ENCODE data around the gene LPIN2.

The LPIN2 gene

DNA sequence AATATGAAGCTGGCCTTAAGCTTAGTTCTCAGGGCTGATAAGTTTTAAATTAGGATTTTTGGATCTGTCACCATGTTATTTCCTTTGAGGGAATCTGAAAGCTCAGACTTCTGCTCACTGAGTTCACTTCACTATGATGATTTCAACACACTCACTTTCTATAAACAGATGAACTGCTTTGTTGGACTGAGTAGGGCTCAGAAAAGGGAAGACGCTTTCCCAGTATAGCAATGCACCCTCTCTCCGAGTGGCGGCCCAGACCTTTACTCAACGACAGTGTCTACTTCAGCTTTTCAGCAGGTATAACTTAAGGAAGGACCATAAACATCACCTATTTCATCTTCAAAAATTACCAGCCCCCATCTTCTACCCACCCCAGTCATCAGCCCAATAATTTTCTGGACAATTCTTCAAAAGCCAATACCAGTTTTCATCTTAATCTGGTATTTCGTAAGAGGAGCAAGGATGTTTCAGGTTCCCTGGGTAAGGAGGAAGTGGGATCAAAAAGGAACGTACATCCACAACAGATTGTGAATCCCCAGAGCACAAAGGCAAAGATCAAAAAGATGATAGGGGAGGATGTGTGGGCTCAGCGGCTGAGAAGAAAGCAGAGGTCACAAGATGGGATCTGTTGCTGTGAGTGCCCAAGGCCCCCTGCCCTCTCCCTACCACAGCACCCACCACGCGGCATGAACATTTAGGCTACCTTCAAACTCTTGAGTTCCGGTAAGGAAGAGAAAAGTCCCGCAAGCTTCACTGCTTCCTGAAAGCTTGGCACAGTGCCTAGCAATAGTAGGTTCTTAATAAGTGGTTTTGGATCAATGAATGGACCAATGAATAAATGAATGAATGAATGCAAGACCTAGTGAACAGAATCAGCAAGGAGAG, 41.9 kb downstream of the LPIN2 start:
- DNase-seq (ENCODE audit: low read depth): no peak
- no peak overlapping the region for H3K4me3 ChIP-seq (ENCODE audit: low read length)
- TF ChIP-seq, protein P1, sequence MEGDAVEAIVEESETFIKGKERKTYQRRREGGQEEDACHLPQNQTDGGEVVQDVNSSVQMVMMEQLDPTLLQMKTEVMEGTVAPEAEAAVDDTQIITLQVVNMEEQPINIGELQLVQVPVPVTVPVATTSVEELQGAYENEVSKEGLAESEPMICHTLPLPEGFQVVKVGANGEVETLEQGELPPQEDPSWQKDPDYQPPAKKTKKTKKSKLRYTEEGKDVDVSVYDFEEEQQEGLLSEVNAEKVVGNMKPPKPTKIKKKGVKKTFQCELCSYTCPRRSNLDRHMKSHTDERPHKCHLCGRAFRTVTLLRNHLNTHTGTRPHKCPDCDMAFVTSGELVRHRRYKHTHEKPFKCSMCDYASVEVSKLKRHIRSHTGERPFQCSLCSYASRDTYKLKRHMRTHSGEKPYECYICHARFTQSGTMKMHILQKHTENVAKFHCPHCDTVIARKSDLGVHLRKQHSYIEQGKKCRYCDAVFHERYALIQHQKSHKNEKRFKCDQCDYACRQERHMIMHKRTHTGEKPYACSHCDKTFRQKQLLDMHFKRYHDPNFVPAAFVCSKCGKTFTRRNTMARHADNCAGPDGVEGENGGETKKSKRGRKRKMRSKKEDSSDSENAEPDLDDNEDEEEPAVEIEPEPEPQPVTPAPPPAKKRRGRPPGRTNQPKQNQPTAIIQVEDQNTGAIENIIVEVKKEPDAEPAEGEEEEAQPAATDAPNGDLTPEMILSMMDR (conservative IDR thresholded peaks at IDR 0.05; ENCODE audit: low read length): no peak

DNA sequence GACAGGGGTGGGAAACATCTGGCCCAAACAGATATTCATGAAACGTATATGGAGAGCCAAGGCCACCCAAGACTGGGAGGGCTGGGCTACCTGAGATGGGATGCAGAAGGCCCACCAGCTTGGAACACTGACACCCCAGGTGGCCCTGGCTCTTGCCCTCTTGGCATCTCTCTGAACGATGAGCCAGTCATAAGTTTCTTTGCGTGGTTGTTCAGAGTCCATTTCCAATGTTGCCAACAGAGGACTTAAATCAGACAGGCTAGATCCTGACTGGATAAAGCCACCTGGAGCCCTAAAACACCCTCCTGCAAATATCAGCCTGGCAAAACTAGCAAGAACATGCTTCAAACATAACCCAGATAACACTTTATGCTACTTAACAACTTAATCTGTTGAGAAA, 42.6 kb downstream of the LPIN2 start:
- TF ChIP-seq, protein P1 (conservative IDR thresholded peaks at IDR 0.05; ENCODE audit: low read length): no peak

DNA sequence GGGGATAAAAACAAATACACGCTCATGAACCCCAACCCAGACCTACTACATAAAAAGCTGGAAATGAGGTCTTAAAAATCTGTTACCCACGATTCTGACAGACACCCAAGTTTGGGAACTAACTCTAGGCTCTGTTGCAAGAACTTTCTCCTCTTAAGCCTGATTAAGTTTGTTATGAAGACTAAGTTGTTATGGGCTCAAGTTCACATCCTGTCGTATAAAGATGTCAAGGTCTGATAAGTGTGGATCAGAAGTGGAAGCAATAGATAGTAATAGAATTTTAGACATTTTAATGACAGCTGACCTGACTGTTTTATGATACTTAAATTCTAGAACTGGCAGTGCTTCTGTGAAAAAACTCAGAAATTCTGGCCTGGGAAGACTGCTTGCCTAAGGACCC, 43.2 kb downstream of the LPIN2 start:
- TF ChIP-seq, protein P1 (conservative IDR thresholded peaks at IDR 0.05; ENCODE audit: low read length): no peak
- no peak for DNase-seq (ENCODE audit: low read depth)
- no peak overlapping the region for H3K4me3 ChIP-seq (ENCODE audit: low read length)

More for the DNA sequence above, 42.6 kb downstream of the LPIN2 start:
- DNase-seq (ENCODE audit: low read depth): no peak
- no peak overlapping the region for H3K4me3 ChIP-seq (ENCODE audit: low read length)

DNA sequence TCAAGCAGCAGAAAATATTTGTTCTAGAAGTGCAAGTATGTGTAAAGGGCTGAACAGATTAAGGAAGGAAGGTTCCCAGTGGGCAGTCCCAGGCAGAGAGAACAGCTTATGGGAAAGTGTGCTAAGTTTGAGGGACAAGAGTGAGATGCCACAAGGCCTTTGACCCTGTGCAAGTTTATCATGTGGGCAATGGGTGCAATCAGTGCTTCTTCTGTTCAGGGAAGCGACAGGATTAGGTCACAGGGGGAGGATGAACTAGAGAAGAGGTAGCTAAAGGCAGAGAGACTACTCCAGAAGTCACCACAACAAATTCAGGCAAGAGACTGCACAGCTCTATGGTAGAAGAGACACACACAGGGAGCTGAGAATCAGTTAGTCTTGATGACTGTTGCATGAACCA, 44.3 kb downstream of the LPIN2 start:
- no peak for DNase-seq (ENCODE audit: low read depth)
- no peak overlapping the region for H3K4me3 ChIP-seq (ENCODE audit: low read length)
- TF ChIP-seq, protein P1 (conservative IDR thresholded peaks at IDR 0.05; ENCODE audit: low read length): no peak

DNA sequence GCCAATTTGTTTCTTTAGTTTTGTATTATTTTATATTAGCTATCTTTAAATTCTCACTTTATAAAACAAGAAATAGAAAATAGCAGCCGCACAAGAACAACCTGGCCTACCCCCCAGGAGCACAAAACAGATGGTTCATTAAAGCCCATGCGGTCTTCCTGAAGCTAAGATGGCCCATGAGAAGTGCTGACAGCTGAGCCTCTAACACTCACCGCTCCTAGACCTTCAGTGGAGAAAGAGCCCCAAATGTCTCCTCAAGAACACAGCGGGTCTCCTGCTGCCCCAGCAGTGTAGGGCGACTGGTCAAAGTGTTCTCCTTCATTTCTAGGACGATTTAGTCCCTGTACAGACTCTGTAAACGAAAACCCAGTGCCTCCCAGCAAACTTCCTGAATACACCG, 45.1 kb downstream of the LPIN2 start:
- no peak for DNase-seq (ENCODE audit: low read depth)
- TF ChIP-seq, protein P1 (conservative IDR thresholded peaks at IDR 0.05; ENCODE audit: low read length): no peak
- H3K4me3 ChIP-seq (ENCODE audit: low read length): no peak overlapping the region

DNA sequence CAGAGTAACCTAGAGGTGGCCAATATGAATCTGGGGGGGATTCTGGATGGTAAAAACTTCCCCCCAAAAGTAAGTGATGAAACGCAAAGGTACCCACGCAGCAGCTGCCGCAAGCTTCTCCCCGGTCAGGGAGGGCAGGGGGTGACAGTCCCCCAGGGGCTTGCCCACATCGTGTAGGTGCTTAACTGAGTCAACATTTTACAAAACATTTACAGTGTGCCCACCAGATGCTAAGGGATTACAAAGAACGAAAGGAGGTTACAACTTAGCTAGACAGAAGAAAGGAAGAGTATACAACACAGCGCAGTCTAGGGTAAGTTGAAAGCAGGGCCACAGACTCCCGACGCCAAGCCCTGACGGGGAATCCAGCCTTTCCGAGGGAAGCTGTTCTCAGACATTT, 45.6 kb downstream of the LPIN2 start:
- no peak for DNase-seq (ENCODE audit: low read depth)

More for the DNA sequence above, 45.6 kb downstream of the LPIN2 start:
- no peak overlapping the region for H3K4me3 ChIP-seq (ENCODE audit: low read length)
- TF ChIP-seq, protein P1 (conservative IDR thresholded peaks at IDR 0.05; ENCODE audit: low read length): no peak

Measured in AG10803 (cell line).